NCI-H2196 (cell line): ENCODE results near the gene TNF.

Source experiments
- DNase-seq: peaks from one replicate; lab custom pipeline; 2025; ENCODE audit not compliant: unreplicated experiment; lab: John Stamatoyannopoulos, UW

The TNF gene

DNA sequence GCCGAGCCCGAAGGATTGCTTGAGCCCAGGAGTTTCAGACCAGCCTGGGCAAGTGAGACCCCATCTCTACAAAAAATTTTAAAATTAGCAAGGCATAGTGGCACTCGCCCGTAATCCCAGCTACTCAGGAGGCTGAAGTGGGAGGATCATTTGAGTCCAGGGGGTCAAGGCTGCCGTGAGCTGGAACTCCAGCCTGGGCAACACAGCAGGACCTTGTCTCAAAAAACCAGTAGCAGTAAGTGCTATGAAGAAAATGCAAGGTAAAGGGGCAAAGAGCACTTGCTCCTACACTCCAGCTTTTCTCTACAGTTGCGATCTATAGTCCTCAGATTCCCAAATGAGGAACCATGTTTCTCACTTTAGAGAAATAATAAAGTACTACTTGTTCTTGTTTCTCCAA is 31.7 kb upstream of the TNF start:
- DNase-seq = no peak

DNA sequence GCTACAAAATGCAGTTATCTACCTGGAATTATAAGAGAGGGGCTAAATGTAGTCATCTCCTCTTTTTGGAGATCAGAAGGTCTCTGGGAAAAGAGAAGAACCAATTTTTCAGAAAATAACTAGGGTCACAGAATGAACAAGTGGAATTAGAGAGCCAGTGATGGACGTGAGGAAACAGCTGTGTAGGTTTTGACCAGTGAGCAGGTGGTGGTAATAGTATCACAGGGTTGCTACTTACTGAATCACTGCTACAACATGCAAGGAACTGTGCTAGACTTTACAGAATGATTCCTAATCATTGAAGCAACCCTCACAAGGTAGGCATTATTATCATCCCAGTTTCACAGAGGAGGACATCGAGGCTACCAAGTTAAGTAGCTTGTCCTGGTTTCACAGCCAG is 30.7 kb upstream of the TNF start:
- DNase-seq = no peak

GRCh38 chr6:31545291-31545690 is 30.1 kb upstream of the TNF start:
- no peak for DNase-seq

DNA sequence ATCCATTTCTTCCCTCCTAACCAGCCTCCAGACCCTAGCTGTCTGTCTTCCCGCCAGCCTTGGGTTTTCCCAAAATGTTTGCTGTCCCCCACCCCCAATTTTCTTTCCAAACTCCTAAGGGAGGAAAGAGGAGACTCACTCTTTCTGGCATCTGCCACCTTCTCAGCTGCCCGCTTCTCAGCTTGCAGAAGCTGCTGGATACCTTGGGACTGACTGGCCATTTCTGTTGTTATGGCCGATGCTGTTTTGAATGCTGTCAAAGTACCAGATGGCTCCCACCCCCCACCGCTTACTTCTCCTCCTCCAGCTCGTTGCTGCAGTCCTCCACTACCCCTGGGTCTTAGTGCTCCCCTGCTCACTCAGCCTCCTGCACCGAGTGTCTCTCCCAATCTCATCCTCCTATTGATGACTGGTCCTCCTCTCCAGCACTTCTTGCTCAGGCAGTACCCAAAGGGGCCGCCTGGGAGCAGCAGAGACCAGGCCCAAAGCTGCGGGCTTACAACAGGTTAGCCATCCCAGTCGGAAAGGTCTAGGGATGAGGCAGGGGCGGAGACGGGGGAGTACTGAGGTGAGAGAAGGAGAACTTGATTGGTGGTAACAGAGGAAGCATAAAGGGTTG is 28.9 kb upstream of the TNF start, which contains the start of gene ATP6V1G2:
ATP6V1G2 (minus strand) TSS at position 270 of the 619 bp plus-strand sequence; CDS start at position 221, 49 bp downstream.
- DNase-seq = peak; percentile 93

GRCh38 chr6:31546958-31547726 is 28.2 kb upstream of the TNF start, which contains the start of gene NFKBIL1:
Gene NFKBIL1 (plus strand): TSS chr6:31547608. CDS start chr6:31547695, 87 bp downstream.
- DNase-seq = peak; percentile 94

DNA sequence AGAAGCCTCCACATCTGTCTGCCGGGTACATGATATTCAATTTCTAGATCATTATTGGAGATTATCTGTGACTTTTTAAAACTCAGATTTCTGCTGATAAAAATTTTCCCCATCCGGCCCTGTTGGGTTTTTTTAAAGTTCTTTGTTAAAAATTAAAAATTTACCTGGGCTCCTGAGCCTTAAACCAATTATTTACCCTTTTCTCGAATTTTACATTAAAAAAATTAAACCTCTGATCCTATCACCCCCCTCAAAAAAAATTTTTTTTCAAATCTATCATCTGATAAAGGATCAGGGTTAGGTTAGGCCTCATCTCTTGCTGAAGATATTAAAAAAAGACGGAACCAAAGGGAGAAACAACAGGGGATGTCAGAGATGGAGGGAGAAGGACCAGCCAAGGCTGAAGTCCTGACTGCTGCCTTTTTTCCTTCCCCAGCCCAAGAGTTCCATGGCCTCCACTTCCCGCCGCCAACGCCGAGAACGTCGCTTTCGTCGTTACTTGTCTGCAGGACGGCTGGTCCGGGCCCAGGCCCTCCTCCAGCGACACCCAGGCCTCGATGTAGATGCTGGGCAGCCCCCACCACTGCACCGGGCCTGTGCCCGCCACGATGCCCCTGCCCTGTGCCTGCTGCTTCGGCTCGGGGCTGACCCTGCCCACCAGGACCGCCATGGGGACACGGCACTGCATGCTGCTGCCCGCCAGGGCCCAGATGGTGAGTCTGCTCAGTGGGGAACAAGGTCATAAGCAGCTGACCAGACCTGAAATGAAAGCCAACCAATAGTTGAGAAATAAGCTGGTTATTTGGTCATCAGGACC is 27.4 kb upstream of the TNF start:
- DNase-seq = no peak

DNA sequence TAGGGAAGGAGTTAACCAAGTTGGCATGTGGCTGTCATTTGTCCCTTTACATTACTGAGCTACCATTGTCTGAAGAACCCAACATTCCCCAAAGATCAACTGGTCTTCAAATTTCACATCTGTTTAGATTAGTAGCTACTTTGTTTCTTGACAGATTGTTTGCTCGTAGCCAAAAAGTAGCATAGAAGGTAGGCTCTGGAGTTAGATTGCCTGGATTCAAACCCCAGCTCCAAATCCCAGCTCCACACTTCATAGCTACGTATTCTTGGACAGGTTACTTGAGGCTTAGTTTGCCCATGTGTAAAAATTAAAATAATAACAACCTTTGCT is 26.9 kb upstream of the TNF start:
- DNase-seq = no peak

DNA sequence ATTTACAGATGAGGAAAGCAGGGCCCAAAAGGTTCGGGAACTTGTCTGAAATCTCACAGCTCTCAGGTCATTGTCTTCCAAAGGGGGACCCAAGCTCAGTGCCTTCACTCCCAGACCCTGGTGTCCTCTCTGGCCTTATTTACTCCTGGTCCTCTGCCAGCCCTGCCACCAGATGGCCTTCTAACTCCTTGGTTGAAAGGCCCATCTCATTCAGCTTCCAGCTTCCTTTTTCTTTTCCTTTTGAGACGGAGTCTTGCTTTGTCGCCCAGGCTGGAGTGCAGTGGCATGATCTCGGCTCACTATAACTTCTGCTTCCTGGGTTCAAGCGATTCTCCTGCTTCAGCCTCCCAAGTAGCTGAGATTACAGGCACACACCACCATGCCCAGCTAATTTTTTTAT is 24.0 kb upstream of the TNF start:
- DNase-seq = peak; percentile 24

GRCh38 chr6:31556307-31556706 is 19.1 kb upstream of the TNF start:
- no peak for DNase-seq

GRCh38 chr6:31557443-31558317 is 17.7 kb upstream of the TNF start:
- DNase-seq = no peak

DNA sequence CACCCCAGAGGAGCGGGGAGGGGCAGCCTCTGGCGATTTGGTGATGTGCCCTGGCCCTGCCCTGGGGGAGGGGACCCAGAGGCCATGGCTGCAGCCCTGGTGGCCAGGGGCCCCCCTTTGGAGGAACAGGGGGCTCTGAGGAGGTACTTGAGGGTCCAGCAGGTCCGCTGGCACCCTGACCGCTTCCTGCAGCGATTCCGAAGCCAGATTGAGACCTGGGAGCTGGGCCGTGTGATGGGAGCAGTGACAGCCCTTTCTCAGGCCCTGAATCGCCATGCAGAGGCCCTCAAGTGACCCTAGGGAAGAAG is 17.1 kb upstream of the TNF start:
- no peak for DNase-seq

DNA sequence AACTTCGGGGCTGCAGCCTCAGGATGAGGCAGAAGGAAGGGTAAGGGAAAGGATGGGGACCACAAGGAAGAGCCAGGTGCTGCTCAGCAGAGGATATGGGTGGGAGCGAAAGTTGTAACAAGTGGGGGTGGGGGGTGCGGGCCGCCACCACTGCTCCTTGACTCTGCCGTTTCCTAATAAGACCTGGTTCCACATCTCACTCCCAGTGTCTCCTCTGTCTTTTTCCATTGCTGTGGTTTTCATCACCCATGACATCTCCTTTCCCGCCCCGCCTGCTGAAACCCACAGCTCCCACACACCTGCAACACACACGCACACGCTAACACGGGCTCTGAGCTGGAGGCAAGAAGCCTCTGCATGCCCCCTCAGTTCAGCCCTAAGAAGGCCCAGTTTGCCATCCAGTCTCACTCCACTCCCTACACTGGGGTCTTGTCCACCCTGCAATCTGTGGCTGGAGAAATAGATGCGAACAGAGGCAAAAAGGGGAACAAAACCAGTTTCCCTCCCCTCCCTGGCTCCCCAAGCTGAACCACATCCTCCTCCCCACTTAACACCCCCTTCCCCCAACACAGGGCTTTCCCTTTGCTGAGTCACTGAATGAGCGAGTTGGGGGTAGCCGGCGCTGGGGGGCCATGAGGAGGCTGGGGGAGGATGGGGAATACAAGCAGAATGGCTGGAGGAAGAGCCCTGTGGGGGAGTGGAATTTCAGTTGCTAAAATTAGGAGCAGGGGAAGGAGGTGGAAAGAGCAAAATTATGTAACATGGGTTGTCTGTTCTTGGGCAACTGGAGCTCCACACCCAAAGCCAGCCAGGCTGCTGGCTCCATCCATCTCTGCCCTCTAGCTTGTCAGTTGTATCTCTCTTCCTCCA is 16.5 kb upstream of the TNF start:
- DNase-seq = no peak

DNA sequence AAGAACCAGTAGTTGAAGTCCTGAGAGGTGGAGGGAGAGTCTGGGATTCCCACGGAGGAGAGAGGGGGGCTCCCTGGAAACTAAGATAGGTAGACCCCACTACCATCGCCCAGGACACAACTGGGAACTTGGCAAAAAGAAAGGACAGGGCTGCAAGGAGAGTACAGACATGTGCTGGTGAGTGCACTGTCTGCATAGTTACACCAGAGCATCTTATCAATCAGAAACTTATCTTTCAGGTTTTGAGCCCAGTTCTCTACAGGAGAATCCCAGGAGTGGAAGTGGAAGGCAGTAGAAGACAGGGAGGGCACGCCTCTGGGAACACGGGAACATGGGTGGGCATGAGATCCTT is 15.8 kb upstream of the TNF start:
- no peak for DNase-seq

DNA sequence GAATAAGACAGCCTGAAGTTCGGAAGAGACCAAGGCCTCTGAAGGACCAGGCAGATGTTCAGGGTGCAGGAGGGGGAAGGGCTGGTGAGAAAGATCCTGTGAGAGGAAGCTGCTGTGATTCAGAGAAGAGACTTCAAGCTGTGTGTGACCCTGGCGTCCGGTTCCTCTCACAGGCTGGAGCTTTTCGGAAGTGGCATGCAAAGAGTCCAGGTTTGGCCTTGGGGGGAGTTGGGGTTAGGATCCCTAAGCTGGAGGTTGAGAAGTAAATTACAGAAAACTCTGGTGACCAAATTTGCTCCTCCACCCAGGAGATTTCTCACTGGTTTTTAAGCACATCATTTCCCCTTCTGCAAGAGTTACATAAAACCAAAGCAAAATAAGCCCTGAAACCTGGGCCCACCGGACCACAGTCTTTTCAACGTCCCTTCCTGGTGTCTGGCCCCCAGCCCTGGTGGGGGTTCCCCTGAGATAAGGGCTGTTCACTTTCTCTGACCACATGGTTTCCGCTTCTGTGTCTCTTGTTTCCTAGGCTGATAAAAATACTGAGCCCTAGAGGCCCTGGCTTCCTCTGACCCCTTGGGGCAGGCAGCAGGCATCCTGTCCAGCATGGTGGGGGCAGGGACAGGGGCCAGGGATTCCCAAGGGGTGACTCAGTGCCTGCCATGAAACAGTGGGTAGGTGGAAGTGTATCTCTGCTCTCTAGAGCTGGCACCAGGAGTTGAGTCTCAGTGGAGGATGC is 15.2 kb upstream of the TNF start:
- DNase-seq = no peak

- DNase-seq = no peak
These were observed 14.7 kb upstream of the TNF start for GRCh38 chr6:31560697-31561058.

DNA sequence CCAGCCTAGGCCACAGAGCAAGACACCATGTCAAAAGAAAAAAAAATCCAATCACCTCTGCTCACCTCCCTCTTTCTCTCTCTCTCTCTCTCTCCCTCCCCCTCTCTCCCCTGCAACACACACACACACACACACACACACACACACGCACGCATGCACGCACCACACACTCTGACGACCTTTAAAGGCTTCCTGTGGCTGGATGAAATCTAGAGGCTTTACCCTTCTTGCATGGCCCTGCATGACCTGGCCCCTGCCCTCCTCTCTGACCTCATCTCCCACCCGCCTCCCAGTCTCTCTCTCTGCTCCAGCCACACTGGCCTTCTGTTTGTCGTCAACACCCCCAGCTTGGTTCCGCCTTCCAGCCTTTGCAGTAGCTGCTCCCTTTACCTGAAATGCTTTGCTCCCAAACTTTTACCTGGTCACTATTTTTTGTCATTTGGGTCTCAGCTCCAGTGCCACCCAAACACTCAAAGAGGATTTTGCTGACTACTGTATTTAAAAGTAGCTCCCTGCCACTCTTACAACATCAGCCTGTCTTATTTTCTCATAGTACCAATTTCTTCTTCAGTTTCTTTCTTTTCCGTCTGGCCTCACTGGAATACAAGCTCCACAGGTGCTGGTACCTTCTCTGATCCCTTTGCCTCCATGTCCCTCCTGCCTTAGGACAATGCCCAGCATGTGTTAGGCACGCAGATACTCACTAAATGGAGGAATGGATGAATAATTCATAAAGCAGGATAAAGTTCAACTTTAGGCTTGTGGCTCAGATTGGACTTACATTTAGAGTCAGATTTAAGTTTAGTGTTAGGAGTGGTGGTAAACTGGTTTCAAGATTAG is 7.6 kb upstream of the TNF start:
- no peak for DNase-seq

DNA sequence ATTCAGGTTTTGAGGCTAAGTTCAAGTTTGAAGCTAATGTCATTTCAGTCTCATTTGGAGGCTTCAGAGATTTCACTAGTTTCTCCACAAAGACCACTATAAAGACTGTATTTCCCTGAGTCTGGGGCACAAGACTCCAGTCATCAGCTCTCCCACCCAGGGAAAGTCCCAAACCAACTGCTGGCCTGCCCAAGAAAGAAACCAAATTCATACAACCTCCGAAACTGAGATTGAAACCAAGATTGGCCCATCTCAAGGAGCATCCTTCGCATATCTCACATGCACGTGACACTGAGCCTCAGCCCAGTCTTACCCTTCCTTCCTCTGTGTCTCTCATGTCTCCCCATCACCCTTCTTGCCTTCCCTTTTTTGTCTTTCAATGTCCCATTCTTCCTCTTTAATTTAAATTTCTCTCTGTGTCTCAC is 6.8 kb upstream of the TNF start:
- no peak for DNase-seq

DNA sequence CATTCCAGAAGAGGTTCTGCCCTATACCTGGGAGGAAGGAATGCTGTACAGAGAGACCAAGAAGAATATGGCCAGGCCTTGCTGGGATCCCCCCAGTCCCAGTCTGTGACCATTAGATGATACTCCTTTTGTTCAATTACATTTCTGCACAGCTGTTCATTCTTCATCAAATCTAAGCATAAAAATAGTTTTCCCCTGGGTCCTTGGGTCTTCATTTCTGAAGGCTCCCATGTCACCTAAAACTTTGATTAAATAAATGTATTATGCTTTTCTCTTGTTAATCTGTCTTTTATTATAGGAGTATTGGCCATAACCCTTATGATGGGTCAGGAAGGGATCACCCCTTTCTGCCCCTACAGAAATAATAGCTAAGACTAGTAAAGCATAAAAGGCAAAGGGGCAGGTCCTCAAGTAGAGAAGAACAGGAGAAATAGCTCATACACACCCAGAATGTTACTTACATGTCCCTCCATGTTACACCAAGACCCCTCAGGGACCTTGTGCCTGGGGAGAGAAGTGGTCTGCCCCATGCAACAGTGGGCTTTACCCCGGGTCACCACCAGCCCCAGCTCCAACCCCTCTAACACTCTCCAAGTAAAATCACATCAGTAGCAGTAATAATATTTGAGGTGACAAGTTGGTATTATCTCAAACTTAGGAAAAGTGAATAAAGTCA is 5.4 kb upstream of the TNF start:
- no peak for DNase-seq
